DLD1 (cell line): ENCODE data around the gene NTN1.
"Not testable (repeated sequence)": the region's sequence is repeated elsewhere in the genome, so short reads cannot be mapped to it uniquely, and the experiment has no call there.

Experiments used
- in situ Hi-C: cut with HindIII; loops from 2 replicates; pipeline ENCODE4 v1.10.0; 2017; ENCODE audit warnings: low sequenced_read_pairs

The NTN1 gene

GRCh38 chr17:9151091-9151490, 129.8 kb downstream of the NTN1 start:
- in situ Hi-C loops: no loop called here

DNA sequence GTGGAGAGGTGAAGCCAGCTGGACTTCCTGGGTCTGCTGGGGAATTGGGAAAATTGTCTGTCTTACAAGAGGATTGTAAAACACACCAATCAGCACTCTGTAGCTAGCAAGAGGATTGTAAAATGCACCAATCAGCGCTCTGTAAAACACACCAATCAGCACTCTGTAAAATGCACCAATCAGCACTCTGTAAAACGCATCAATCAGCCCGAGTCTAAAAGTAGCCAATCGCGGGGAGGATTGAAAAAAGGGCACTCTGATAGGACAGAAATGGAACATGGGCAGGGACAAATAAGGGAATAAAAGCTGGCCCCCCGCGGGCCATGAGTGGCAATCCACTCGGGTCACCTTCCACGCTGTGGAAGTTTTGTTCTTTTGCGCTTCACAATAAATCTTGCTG, 130.4 kb downstream of the NTN1 start:
- in situ Hi-C loops: not testable (repeated sequence)

DNA sequence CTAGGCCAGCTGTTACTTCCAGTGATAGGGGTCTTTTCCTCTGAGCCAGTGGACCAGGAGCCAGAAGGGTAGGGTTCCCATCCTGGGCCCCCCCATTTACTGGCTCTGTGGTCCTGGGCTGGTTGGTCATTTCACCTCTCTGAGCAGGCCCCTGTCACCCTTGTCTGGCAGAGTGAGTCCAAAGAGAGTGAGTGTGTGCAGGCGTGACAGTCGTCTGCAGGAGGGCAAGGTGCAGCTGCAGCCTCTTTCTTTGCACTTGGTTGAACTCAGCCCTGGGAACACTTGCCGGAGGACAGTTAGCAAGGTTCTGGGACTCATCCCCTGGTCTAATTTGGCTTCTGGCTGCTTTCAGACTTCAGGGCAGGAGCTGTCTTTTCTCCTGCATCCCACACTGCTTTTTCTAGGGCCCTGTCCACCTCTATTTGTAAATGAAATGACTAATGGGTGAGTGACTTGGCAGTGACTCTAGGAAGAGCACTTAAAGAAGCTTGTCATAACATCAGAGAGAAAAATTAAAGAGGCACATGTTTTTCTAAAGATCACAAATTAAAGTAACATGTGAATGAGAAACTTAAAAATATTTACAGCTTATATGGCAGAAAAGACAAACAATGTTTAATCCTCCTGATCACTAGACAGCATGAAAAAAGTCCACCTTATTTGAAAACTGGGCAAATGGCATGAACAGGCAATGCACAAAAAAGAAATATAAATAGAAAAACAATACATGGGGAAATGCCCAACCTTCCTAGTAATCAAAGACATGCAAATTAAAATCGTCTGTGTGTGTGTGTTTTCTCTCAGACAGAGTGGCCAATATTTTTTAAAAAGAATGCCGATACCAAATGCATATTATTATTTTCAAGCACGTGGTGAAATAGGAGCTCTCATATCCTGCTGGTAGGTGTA, 137.5 kb downstream of the NTN1 start:
- in situ Hi-C loops: no loop called here

- in situ Hi-C loops: no loop called here
These were observed 141.1 kb downstream of the NTN1 start for GRCh38 chr17:9162275-9162985.

GRCh38 chr17:9166788-9167187, 145.5 kb downstream of the NTN1 start:
- in situ Hi-C loops: no loop called here

- in situ Hi-C loops: no loop called here
These were observed 146.1 kb downstream of the NTN1 start for GRCh38 chr17:9167379-9167778.

DNA sequence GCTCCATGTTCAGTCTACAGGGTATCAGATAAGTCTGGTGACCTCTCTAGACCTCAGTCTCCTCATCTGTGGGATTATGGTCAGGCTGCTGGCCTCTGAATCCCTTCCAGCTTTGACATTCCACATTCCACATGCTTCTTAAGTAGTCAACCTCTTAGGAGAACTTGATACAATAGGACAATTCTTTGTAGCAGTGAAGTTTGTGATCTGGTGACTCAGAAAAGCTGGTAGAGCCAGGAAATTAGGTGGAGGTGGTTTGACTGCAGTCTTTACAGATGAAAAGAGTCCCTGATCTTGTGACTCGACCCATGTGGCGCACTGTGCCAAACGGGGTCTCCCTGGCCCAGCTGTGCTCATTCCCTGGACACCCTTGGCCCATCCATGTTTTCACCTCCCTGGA, 147.8 kb downstream of the NTN1 start:
- in situ Hi-C loops: no loop called here

GRCh38 chr17:9170336-9170735, 149.0 kb downstream of the NTN1 start:
- in situ Hi-C loops: no loop called here

- in situ Hi-C loops: no loop called here
These were observed 149.5 kb downstream of the NTN1 start for GRCh38 chr17:9170853-9171252.

DNA sequence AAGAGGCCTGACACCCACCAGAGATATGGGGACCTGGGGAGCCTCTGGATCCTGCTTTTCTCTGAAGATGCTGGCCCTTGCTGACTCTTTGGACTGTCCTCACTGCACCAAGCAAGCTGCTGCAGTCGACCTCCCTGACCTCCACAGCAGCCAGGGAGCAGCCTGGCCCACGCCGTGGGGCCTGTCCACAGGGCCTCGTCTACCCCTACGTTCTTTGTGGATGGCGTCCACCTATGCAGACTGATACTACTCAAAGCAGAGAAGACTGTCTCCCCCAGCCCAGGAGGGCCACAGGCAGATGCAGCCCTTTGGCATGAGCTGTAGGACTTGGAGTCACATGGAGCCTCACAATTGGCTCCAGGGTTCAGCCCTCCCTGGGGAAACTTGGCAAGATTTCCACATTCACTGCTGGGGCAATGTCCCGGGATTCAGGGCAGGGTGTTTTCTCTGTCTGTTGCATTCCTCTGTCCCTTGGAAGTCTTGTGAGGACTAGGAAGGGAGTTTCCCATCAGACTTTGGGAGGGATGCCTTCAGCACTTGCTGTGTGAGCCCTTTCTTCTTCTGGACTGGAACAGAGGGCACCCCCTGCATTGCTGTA, 152.2 kb downstream of the NTN1 start:
- in situ Hi-C loops: no loop called here

DNA sequence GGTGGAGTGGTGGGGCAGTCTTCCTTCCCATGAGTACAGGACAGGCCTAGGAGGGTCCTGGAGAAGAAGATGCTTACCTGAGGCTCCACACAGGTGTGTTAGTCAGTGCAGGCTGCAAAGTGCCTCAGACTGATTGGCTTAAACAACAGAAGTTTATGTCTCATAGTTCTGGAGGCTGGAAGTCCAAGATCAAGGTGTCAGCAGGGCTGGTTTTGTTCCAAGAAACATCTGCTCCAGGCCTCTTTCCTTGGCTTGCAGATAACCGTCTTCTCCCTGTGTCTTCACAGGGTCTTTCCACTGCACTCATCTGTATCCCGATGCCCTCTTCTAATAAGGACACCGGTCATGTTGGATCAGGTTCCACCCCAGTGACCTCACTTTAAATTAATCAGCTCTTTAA, 153.0 kb downstream of the NTN1 start:
- in situ Hi-C loops: no loop called here

GRCh38 chr17:9174779-9175574, 153.7 kb downstream of the NTN1 start:
- in situ Hi-C loops: no loop called here

GRCh38 chr17:9175700-9176467, 154.6 kb downstream of the NTN1 start:
- in situ Hi-C loops: no loop called here

DNA sequence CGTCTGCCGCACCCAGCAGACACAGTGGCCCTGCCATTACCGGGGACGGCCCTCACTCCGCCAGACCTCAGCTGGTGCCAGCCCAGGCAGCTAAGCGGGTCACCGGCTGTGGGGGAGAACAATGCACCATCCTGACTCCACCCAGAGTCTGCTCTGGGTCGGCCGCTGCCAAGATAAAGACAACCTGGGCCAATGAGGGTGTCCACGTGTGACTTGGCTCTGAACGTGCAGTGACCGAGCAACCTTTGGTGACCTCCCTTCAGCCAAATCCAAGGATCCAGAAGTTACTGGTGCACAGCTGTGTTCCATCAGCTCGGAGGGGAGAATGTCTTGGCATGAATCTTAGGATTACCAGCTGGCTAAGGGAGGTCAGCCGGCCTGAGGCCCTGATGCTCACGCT, 155.9 kb downstream of the NTN1 start:
- in situ Hi-C loops: no loop called here

GRCh38 chr17:9178319-9178718, 157.0 kb downstream of the NTN1 start:
- in situ Hi-C loops: no loop called here

DNA sequence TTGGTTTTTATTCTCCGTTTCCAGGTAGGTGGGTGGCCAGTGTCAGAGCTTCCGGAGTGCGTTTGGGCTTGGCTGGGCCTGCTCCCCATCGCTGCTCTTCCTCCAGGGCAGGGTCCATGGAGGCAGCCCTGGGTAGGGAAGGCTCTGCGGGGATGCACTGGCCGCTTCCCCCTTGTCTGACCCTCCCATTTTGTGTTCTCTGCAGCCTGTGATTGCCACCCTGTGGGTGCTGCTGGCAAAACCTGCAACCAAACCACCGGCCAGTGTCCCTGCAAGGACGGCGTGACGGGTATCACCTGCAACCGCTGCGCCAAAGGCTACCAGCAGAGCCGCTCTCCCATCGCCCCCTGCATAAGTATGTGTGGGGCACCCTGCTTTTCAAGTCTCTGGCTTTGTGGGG, 158.3 kb downstream of the NTN1 start:
- in situ Hi-C loops: no loop called here

GRCh38 chr17:9181640-9182039, 160.3 kb downstream of the NTN1 start:
- in situ Hi-C loops: no loop called here

- in situ Hi-C loops: no loop called here
These were observed 162.0 kb downstream of the NTN1 start for GRCh38 chr17:9183306-9183705.

DNA sequence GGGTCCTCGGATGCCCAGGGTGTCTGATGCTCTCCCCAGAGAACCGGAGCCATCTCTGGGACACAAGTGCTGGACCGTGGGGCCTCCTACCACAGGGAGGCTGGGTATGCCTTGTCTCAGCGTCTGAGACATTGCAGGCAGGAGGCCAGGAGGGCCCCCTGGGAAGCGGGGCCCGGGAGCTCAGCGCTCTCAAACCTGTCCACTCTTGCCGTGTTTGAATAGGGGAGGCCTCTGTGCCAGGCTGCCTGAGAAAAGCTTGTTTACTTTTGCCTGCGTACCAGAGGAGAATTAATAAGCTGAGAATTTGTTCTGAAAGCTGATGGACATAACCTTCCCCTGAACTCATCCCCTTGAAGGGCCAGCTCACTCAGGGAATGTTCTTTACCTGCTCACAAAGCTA, 163.8 kb downstream of the NTN1 start:
- in situ Hi-C loops: no loop called here

DNA sequence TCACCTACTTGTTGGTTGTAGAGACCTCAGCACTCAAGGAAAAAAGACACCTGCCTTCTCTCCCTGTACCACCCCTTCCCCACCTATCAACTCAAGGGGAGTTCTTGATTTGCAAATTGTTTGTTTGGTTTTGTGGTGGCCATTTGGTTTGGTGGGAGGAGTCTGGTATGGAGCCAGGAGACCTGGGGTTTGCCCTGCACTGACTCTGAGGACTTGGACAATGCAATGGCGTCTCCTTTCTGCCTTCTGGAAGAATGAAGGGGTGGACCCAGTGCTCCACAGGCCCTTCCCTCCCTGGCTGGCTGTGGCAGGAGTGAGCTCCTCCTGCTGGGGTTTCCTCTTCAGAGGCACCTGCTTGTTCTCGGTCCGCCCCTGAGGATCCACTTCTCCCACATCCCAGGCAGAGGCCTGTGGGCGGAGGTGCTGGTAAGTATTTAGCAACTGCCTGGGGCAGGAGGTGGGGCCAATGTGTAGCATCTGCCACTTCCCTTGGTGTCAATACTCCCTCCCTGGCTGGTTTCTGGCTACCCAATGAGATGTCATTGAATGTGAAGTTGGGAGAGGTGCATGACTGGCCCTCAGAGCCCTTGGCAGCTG, 164.5 kb downstream of the NTN1 start:
- in situ Hi-C loops: no loop called here
